GM23248 (cell line): Measurements from ENCODE around the gene HHIPL1.

Experiments used
- EZH2 ChIP-seq: fragments of 200-600 bp; sonication (generic); IDR thresholded peaks from 2 replicates; pipeline ENCODE4 v1.6.1; 2018; ENCODE audit warnings: antibody characterized with exemption, mild to moderate bottlenecking; ENCODE audit not compliant: insufficient read depth, poor library complexity, severe bottlenecking
- EZH2phosphoT487 ChIP-seq: fragments of 200-600 bp; sonication (generic); IDR thresholded peaks from 2 replicates; pipeline ENCODE4 v1.6.1; 2018; ENCODE audit warnings: antibody characterized with exemption, moderate library complexity, mild to moderate bottlenecking, low read depth; ENCODE audit not compliant: insufficient read depth

DNA sequence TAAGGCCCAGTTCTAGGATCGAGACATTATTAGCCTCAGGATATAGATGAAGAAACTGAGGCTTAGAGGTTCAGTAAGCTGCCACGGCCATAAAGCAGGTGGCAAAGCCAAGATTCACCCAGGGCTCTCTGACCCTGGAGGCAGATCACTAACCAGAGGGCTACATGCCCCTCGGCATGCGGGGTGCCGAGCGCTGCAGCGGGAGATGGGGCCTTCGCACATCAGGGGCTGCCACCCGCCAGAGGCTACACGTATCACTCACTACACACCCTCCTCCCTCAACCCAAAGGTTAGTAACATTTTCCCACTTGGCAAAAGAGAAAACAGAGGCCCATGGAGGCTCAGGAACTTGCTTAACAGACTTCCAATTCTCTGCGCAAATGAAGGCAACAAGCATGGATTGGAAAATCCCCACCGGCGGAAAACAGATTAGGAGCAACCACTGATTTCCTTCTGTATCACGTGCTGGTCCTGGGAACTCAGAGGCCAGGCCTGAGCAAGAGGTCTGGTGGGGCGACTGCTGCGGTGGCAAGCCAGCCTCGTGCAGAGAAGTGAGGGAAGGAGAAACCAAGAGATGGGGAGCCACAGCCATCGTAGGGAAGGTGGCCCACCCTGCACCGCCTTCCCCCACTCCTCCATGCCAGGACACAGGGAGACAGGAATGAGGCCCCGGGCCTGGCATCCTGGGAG, 46.9 kb upstream of the HHIPL1 start:
- TF ChIP-seq EZH2 (no peak), EZH2phosphoT487 (no peak)
